ENCODE results near the gene FBXL20.
"Not testable (repeated sequence)": the region's sequence is repeated elsewhere in the genome, so short reads cannot be mapped to it uniquely, and the experiment has no call there.

Gene FBXL20

DNA sequence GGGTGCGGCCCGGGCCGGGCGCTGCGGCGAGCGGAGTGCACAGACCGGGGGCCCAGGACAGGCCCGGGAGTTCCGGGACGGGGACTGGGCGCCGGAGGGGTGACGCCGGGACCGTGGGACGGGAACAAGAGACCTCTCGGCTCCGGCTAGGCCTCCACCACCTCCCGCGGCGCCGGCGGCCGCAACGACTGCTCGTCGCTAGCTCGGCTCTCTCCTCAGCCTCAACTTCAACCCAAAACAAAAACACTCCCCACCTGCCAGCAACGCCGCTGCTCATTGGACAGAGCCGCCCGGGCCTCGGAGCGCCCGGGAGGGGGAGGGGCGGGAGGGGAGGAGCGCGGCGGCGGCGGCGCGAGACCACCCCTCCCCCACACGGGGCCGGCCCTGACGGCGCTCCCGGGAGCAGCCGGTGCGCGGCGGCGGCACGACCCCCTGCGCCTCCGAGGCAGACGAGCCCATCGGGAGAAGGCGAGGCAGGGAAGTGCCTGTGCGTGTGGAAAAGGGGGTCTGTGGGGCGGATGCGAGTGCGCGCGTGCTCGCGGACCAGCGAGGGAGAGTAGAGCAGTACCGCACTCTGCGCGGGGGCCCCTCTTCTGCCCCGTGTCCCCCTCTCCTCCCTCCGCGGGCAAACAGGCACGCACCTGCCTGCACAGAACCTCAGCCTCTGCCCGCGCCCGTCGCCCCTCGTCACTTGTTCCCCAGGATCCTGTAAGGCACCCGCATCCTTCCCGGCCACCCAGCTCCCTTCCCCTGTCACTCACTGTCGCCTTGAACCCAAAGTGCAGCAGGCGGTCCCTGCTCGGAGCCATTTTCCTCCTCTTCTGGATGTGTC is at the start of gene FBXL20:
FBXL20 (minus strand) TSS at position 215 of the 832 bp plus-strand sequence. CDS start 224 bp downstream, outside the sequence.
- DNase-seq (ENCODE audit: low spot score): peak; percentile 91

DNA sequence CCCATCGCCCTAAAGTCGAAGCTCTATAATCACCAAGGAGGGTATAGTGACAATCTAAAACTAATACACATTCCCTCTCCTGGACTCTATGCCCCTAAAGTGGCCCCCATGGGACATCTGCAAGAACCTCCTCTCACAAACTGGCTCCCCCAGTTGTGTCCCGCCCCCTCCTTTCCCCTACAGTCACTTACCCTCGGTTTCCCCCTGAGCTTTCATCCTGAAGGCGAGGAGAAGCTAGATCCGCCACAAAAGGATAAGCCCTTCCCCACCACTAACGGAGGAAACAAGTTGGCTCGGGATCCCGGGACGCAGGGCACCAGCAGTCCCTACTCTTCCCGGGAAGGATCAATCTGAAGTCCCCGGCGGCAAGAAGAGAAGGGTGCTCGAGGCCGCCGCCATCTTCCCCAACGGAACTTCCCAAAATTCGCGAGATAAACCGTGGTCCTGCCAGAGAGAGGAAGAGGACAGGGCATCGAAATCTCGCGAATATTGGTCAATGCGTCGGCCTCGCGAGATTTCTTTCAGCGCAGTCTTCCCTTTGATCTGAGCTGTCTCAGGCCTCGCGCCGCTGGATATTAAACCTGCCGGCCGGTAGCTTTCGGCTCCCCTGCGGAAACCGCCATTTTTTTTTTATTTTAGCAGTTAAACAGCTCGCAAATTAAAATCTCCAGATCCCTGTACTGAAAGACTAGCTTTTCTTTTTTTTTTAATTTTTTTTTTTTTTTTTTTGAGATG is 49.6 kb upstream of the FBXL20 start, which contains the start of gene MED1:
MED1 (minus strand) TSS at position 417 of the 735 bp plus-strand sequence; CDS start at position 216, 201 bp downstream.
- DNase-seq (ENCODE audit: low spot score): peak; percentile 97

DNA sequence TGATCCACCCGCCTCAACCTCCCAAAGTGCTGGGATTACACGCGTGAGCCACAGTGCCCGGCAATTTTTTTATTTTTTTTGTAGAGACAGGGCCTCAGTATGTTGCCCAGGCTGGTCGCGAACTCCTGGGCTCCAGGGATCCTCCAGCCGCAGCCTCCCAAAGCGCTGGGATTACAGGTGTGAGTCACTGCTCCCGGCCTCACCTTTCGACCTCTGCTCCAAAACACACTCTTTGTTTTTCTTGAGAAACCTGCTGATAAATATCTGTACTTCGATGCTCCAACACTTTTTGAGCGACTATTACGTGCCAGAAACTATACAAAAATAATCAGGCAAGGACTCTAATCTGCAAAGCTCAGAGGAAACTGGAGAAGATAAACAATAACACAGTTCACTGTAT is 48.6 kb upstream of the FBXL20 start:
- no peak for DNase-seq (ENCODE audit: low spot score)

- DNase-seq (ENCODE audit: low spot score): no peak
Observed at GRCh38 chr17:39447561-39447960, 46.1 kb upstream of the FBXL20 start.

GRCh38 chr17:39443326-39443725 is 41.9 kb upstream of the FBXL20 start:
- no peak for DNase-seq (ENCODE audit: low spot score)

GRCh38 chr17:39439868-39440267 is 38.4 kb upstream of the FBXL20 start:
- not testable (repeated sequence) for DNase-seq (ENCODE audit: low spot score)

DNA sequence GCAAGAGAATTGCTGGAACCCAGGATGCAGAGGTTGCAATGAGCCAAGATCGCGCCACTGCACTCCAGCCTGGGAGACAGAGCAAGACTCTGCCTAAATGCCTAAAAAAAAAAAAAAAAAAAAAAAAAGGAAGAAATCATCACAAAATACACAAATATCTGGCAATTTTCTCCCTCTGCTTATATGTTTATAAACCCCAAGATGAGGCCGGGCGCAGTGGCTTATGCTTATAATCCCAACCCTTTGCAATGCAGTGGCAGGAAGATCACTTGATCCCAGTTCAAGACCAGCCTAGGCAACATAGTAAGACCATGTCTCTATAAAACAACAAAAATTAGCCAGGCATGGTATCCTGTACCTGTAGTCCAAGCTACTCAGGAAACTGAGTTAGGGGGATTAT is 28.2 kb upstream of the FBXL20 start:
- no peak for DNase-seq (ENCODE audit: low spot score)

GRCh38 chr17:39416141-39416540 is 14.7 kb upstream of the FBXL20 start:
- DNase-seq (ENCODE audit: low spot score): peak; percentile 52

DNA sequence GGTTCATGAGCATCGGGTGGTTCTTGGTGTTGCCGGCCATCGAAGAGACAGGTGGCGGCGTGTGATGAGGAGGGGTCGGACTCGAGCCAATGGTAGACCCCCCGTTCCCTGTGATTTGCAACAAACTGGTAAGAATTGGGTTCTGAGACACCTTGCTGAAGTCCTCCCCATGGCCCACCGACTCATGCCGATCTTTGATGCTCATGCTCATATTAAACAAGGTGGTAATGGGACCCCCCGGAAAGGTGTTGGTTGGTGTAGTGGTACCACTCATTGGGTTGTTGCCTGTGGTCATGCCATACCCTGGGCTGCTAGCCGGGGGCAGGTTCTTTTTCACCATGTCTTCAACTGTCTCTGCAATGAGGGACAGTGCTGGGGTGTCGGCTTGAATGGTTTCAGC is 8.9 kb upstream of the FBXL20 start:
- DNase-seq (ENCODE audit: low spot score): no peak

DNA sequence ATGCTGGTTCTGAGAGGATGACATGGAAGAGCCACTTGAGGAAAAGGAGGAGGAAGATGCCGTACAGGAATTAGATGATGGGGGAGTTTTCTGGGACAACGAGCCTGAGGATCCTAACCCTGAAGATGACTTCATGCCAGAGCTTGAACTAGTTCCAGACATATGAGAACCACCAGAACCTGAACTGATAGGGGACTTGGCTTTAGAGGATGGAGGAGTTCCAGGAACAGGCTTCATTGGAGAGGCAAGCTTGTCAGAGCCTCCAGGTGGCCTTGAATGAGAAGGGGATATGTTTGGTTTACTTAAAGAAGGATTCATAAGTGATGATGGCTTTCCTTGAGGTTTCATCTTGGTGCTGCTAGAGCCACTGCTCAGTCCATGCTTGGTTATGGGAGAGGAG is 6.9 kb upstream of the FBXL20 start:
- DNase-seq (ENCODE audit: low spot score): no peak

- no peak for DNase-seq (ENCODE audit: low spot score)
Observed at GRCh38 chr17:39406951-39407350, 5.5 kb upstream of the FBXL20 start.

- no peak for DNase-seq (ENCODE audit: low spot score)
Observed at GRCh38 chr17:39405436-39405835, 4.0 kb upstream of the FBXL20 start.

GRCh38 chr17:39404542-39405378 is 3.3 kb upstream of the FBXL20 start:
- DNase-seq (ENCODE audit: low spot score): no peak

DNA sequence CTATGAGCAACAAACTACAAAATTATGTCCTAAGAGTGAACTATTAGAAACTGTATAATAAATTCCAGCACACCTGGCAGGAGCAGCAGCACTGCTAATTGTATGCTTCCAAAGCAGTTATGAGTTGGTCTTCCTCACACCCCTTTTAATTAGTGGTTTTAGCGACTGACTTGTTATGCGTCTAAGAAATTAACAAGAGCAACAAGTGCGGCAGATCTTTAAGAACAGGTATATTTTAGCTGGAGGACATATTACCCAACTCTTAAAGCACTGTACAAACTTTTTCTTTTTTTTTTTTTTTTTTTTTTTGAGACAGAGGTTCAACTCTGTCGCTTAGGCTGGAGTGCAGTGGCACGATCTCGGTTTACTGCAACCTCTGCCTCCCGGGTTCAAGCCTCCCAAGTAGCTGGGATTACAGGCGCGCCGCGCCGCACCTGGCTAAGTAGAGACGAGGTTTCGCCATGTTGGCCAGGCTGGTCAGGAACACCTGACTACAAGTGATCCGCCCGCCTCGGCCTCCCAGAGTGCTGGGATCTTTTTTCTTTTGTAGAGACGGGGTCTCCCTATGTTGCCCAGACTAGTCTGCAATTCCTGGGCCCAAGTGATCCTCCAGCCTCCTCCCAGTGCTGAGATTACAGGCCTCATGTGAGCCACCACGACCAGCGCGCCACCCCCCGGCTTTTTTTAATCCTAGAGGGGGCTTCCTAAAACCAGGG is 1.6 kb upstream of the FBXL20 start:
- no peak for DNase-seq (ENCODE audit: low spot score)

DNA sequence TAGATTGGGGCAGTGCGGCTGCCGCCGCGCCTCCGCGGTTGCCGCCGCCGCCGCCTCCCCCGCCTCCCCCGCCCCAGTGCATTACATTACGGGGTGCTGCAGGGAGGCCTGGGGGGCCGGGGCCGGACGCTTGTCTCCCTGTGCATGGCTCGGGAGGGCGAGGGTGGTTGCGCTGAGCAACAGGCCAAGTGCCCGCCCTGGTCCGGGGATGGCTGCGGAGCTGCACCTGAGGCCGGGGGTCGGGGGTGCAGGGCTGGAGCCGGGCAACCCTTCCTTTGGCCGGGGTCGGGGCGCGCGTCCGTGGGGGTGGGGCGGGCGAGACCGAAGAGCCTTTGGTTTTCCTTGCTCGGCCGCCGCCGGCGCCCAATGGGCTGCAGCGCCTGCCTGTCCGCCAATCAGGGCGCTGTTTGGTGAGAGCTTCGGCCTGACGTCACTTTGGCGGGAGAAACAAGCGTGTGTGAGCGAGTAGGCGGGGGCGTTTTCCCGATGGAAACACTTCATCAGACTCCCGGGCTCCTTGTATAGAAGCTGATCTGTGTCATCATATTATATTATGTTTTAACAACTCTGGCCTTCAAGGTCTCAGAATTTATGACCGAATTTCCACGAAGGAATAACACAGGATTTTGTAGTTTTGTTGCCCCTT is 941 bp upstream of the FBXL20 start:
- DNase-seq (ENCODE audit: low spot score): peak; percentile 90

DNA sequence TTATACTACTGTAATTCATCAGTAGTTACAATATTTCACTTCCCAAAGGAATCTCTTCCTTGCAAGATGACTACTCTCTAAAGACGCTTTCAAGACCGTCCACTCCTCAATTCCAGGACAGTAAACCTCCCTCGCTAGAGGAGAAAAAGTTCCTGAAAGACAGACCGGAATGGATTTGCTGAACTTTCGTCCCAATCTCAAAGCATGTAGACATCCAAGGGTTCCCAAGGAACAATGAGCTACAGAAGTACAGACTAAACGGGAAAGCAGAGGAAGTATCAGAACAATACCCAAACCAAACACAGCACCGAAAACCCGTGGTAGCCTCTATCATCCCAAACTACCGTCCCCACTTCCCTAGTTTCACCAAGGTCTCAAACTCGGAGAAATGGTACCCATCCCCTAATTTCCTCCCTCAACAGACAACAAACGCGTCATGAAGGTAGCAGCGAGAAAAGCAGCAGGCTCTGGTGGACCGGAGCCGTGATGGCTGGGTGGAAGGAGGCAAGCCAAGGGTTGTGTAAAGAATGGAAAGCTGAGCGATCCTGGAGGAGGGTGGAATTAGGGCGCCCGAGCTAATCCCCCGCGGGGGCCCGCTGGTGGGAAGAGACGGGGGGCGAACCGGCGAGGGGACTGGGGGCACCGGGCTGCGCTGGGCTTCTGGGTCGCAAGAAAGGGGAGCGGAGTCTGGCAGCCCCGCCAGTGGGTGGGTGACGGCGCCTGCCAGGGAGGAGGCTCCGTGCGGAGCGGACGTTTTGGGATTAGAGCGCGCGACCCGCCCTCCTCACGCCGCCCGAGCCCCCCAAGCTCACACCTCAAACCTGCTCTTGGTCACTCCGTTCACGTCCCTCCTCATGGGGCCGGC is 647 bp downstream of the FBXL20 start:
- peak; percentile 45 for DNase-seq (ENCODE audit: low spot score)

DNA sequence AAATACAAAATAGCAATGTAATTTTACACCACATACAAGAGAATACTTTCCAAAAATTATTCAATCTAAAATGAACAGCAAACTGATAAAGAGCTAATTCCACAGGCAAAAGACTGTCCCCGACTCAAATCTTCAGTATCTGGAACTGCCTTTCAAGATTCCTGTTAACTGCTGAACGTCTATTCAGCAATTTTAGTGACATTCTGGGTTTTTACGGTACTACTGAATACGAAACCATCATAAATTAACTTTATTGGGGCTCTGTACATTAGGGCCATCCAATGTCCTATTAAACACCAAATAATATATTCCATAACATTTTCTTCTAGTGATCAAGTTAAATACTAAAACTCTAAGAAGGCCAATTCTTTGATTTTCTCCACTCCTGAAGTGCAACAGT is 1.6 kb downstream of the FBXL20 start:
- no peak for DNase-seq (ENCODE audit: low spot score)

- DNase-seq (ENCODE audit: low spot score): no peak
Observed at GRCh38 chr17:39393736-39394135, 7.7 kb downstream of the FBXL20 start.

DNA sequence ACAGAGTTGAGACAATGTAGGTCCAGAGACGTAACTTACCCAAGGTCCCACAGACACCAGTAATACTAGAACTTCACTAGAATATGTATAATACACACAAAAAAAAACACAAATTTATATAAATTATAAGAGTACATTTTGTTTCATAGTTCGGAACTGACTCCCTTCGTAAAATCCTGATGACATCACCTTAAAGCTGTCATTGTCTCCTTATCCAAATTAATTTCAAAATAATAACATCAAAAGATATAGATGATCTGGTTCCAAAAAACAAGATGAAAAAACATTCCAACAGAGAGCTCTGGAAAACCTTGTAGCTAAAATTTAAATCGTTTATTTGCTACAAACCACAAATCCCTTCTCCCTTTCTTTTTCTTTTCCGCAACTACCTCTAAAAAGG is 10.0 kb downstream of the FBXL20 start:
- no peak for DNase-seq (ENCODE audit: low spot score)

- DNase-seq (ENCODE audit: low spot score): no peak
Observed at GRCh38 chr17:39385040-39385439, 16.4 kb downstream of the FBXL20 start.

Measured in hematopoietic multipotent progenitor cell treated with erythropoietin and hydrocortisone succinate and interleukin-3 and kit ligand, for 17 days (in vitro differentiated cells).